SK-MEL-5 (cell line): ENCODE results near the gene LGI4. TPM values are rescaled to one million over a fixed set of nuclear protein-coding genes. Genes with fewer than 3 reads are reported as not detected.

Experiments used
- DNase-seq: peaks from one replicate; pipeline ENCODE4 v3.0.0-alpha.2; 2016; ENCODE audit warnings: low read depth, low spot score
- in situ Hi-C: cut with HindIII; loops from 2 replicates; pipeline ENCODE4 v1.10.0; 2016; ENCODE audit warnings: low sequenced_read_pairs, high pct_unique_total_duplicates, low pct_unique_long_range_greater_than_20kb
- polyA plus RNA-seq, 2 experiments: library from polyadenylated mRNA; depleted of rRNA; stranded (reverse); fragments of >200 nt; gene quantifications; 2 replicates each; pipeline ENCODE4 v1.2.3, GENCODE V29; 2015
- total RNA-seq: library from RNA; depleted of rRNA; stranded (reverse); fragments of >200 nt; shearing (Covaris generic); gene quantifications from 2 replicates; pipeline ENCODE4 v1.2.3, GENCODE V29; 2014; rRNA removed

The LGI4 gene
- 0.11 TPM in 1 of 2 replicates, not detected in the other for total RNA-seq
- polyA plus RNA-seq (2015; cell fraction: cytosol; rRNA removed) = not detected in 2 replicates
- polyA plus RNA-seq (2015; cell fraction: nucleus; rRNA removed) = not detected in 2 replicates

- DNase-seq = no peak
- in situ Hi-C loops = no loop called here
Observed at GRCh38 chr19:35134601-35135242, at the start of gene LGI4. Gene LGI4 (minus strand): TSS chr19:35135059. CDS start chr19:35134680, 379 bp downstream.

- in situ Hi-C loops = no loop called here
- DNase-seq = no peak
Observed at GRCh38 chr19:35184267-35184666, 49.4 kb upstream of the LGI4 start.

GRCh38 chr19:35181387-35181786 lies 46.5 kb upstream of the LGI4 start:
- DNase-seq = no peak
- in situ Hi-C loops = no loop called here

- in situ Hi-C loops = no loop called here
- DNase-seq = no peak
Observed at GRCh38 chr19:35179830-35180229, 45.0 kb upstream of the LGI4 start.

- DNase-seq = no peak
- in situ Hi-C loops = no loop called here
Observed at GRCh38 chr19:35178701-35179100, 43.8 kb upstream of the LGI4 start.

- no peak for DNase-seq
- in situ Hi-C loops = no loop called here
Observed at GRCh38 chr19:35177377-35178274, 42.8 kb upstream of the LGI4 start.

GRCh38 chr19:35176181-35176570 lies 41.3 kb upstream of the LGI4 start:
- DNase-seq = no peak
- in situ Hi-C loops = no loop called here

GRCh38 chr19:35174226-35174625 lies 39.4 kb upstream of the LGI4 start:
- no peak for DNase-seq
- in situ Hi-C loops = no loop called here

- DNase-seq = no peak
Observed at GRCh38 chr19:35171730-35172129, 36.9 kb upstream of the LGI4 start.

GRCh38 chr19:35170359-35171061 lies 35.7 kb upstream of the LGI4 start:
- in situ Hi-C loops = no loop called here
- DNase-seq = no peak

More at GRCh38 chr19:35171730-35172129, 36.9 kb upstream of the LGI4 start:
- in situ Hi-C loops = no loop called here

GRCh38 chr19:35169221-35169995 lies 34.5 kb upstream of the LGI4 start:
- DNase-seq = no peak
- in situ Hi-C loops = no loop called here

GRCh38 chr19:35168196-35168595 lies 33.3 kb upstream of the LGI4 start:
- in situ Hi-C loops = no loop called here
- no peak for DNase-seq

- no peak for DNase-seq
- in situ Hi-C loops = no loop called here
Observed at GRCh38 chr19:35167251-35168119, 32.6 kb upstream of the LGI4 start.

GRCh38 chr19:35166100-35167063 lies 31.5 kb upstream of the LGI4 start:
- in situ Hi-C loops = no loop called here
- DNase-seq = no peak

- in situ Hi-C loops = no loop called here
- DNase-seq = no peak
Observed at GRCh38 chr19:35165200-35166058, 30.6 kb upstream of the LGI4 start.
